H1 (cell line): ENCODE measurements around the gene PSD2. TPM values are rescaled to one million over a fixed set of nuclear protein-coding genes. Genes with fewer than 3 reads are reported as not detected.

Experiments used
- CTCF ChIA-PET: fragments of 300-600 bp; sonication (Branson Sonifier 250); formaldehyde crosslinking; loops from one replicate; lab custom pipeline; 2021; ENCODE audit not compliant: partially characterized antibody; lab: Charles Lee
- POLR2A ChIA-PET: fragments of 300-600 bp; sonication (Branson Sonifier 250); formaldehyde crosslinking; loops from one replicate; lab custom pipeline; 2021; ENCODE audit warnings: inconsistent platforms; ENCODE audit not compliant: partially characterized antibody; lab: Charles Lee
- DNase-seq, 2 experiments: peaks; one replicate each; pipeline versions ENCODE4 v3.0.0 to v3.0.0-alpha.2; 2010 to 2022; ENCODE audit warnings: low spot score in 2 of 2, low read depth in 1 of 2, mixed read lengths in 1 of 2
- FAIRE-seq: peaks from 2 replicates; lab custom pipeline; 2011; peaks lifted over from hg19 to GRCh38; lab: Jason Lieb, UNC
- H2AFZ ChIP-seq: 2 replicates; pipeline ENCODE4 v1.8.1; 2012; ENCODE audit warnings: low read length, inconsistent platforms
- H2AK5ac ChIP-seq: 2 replicates; pipeline ENCODE4 v1.6.1; 2013; ENCODE audit warnings: low read depth, low read length
- H2BK120ac ChIP-seq: replicated peaks from 2 replicates; pipeline ENCODE3; 2013; ENCODE audit warnings: low read depth, low read length, inconsistent platforms
- H2BK12ac ChIP-seq: 2 replicates; pipeline ENCODE4 v1.6.1; 2013; ENCODE audit warnings: low read depth, low read length
- H2BK15ac ChIP-seq: 2 replicates; pipeline ENCODE4 v1.6.1; 2013; ENCODE audit warnings: low read length
- H2BK20ac ChIP-seq: 2 replicates; pipeline ENCODE4 v1.6.1; 2013; ENCODE audit warnings: low read length
- H2BK5ac ChIP-seq: 2 replicates; pipeline ENCODE4 v1.6.1; 2013; ENCODE audit warnings: low read depth, low read length
- H3K14ac ChIP-seq: 2 replicates; pipeline ENCODE4 v1.6.1; 2013; ENCODE audit warnings: inconsistent platforms; ENCODE audit not compliant: insufficient read length
- H3K18ac ChIP-seq: 2 replicates; pipeline ENCODE4 v1.6.1; 2013; ENCODE audit warnings: low read length; ENCODE audit errors: extremely low read depth
- H3K23ac ChIP-seq: 2 replicates; pipeline ENCODE4 v1.6.1; 2013; ENCODE audit warnings: inconsistent platforms; ENCODE audit not compliant: insufficient read length
- H3K23me2 ChIP-seq: 2 replicates; pipeline ENCODE4 v1.6.1; 2013; ENCODE audit warnings: low read depth, low read length
- H3K27ac ChIP-seq: 2 replicates; pipeline ENCODE4 v1.6.1; 2011; ENCODE audit warnings: low read depth, low read length, inconsistent platforms
- H3K27me3 ChIP-seq, 4 experiments: replicated peaks in 1 of 4; 1 replicate in 1 of 4; 2 replicates in 3 of 4; pipeline versions ENCODE4 v1.6.1 to v1.8.1; 2011 to 2013; ENCODE audit warnings: low read length in 3 of 4, mild to moderate bottlenecking in 3 of 4, inconsistent platforms in 2 of 4, mixed read lengths in 2 of 4, moderate library complexity in 1 of 4; ENCODE audit not compliant: control insufficient read depth in 3 of 4, insufficient read depth in 3 of 4; ENCODE audit errors: extremely low read depth in 1 of 4
- H3K36me3 ChIP-seq, 4 experiments: 2 replicates each; pipeline versions ENCODE4 v1.6.1 to v1.8.1; 2011 to 2013; ENCODE audit warnings: mild to moderate bottlenecking in 4 of 4, low read length in 3 of 4, moderate library complexity in 2 of 4, control low read depth in 1 of 4, inconsistent platforms in 1 of 4; ENCODE audit not compliant: insufficient read depth in 4 of 4, control insufficient read depth in 2 of 4
- H3K4ac ChIP-seq: replicated peaks from 2 replicates; pipeline ENCODE3; 2013; ENCODE audit warnings: low read length, low read depth, mixed read lengths, inconsistent platforms; ENCODE audit not compliant: insufficient read length
- H3K4me1 ChIP-seq, 4 experiments: replicated peaks in 1 of 4; 1 replicate in 1 of 4; 2 replicates in 3 of 4; pipeline versions ENCODE4 v1.6.1 to v1.8.1; 2011 to 2013; ENCODE audit warnings: low read length in 3 of 4, inconsistent platforms in 2 of 4, mixed read lengths in 1 of 4; ENCODE audit not compliant: insufficient read depth in 4 of 4, control insufficient read depth in 3 of 4
- H3K4me2 ChIP-seq, 2 experiments: 2 replicates each; pipeline versions ENCODE4 v1.6.1 to v1.8.1; 2011 to 2013; ENCODE audit warnings: low read depth in 2 of 2, low read length in 2 of 2, control low read depth in 1 of 2, inconsistent platforms in 1 of 2, mild to moderate bottlenecking in 1 of 2; ENCODE audit not compliant: insufficient read depth in 1 of 2
- H3K4me3 ChIP-seq, 4 experiments: fragments of 200-600, 300-600 bp in 1 of 4; sonication (generic), shearing (Covaris generic), sonication (Bioruptor Twin) in 1 of 4; 2 replicates each; pipeline versions ENCODE4 v1.5.1 to v1.8.1; 2011 to 2016; ENCODE audit warnings: low read length in 4 of 4, low read depth in 3 of 4, control low read depth in 2 of 4, inconsistent platforms in 2 of 4, mild to moderate bottlenecking in 2 of 4, mixed read lengths in 1 of 4, moderate library complexity in 1 of 4; ENCODE audit not compliant: insufficient read depth in 2 of 4; ENCODE audit errors: extremely low read depth in 1 of 4
- H3K56ac ChIP-seq: replicated peaks from 2 replicates; pipeline ENCODE3; 2013; ENCODE audit warnings: low read depth, mild to moderate bottlenecking, mixed read lengths, low read length, inconsistent platforms; ENCODE audit not compliant: insufficient read length
- H3K79me1 ChIP-seq: 2 replicates; pipeline ENCODE4 v1.6.1; 2013; ENCODE audit warnings: low read depth, low read length, control low read depth
- H3K79me2 ChIP-seq, 2 experiments: 2 replicates each; pipeline versions ENCODE4 v1.6.1 to v1.8.1; 2012 to 2013; ENCODE audit warnings: low read length in 2 of 2, mild to moderate bottlenecking in 2 of 2, inconsistent platforms in 1 of 2; ENCODE audit not compliant: insufficient read depth in 2 of 2, control insufficient read depth in 1 of 2
- H3K9ac ChIP-seq, 4 experiments: replicated peaks in 1 of 4; 1 replicate in 1 of 4; 2 replicates in 3 of 4; pipeline versions ENCODE4 v1.6.1 to v1.8.1; 2011 to 2013; ENCODE audit warnings: low read depth in 3 of 4, low read length in 3 of 4, control low read depth in 2 of 4, mild to moderate bottlenecking in 2 of 4, moderate library complexity in 2 of 4, inconsistent platforms in 1 of 4; ENCODE audit errors: extremely low read depth in 1 of 4
- H3K9me3 ChIP-seq, 2 experiments: 2 replicates each; pipeline versions ENCODE4 v1.6.1 to v1.8.1; 2012 to 2013; ENCODE audit warnings: mild to moderate bottlenecking in 2 of 2, moderate library complexity in 2 of 2, control low read depth in 1 of 2, inconsistent platforms in 1 of 2, low read depth in 1 of 2, low read length in 1 of 2, mixed read lengths in 1 of 2; ENCODE audit not compliant: insufficient read depth in 2 of 2
- H4K20me1 ChIP-seq, 2 experiments: replicated peaks in 1 of 2; 2 replicates each; pipeline versions ENCODE3 to v1.8.1; 2011 to 2013; ENCODE audit warnings: inconsistent platforms in 2 of 2, low read length in 2 of 2, mild to moderate bottlenecking in 1 of 2; ENCODE audit not compliant: insufficient read depth in 2 of 2, control insufficient read depth in 1 of 2
- H4K5ac ChIP-seq: 2 replicates; pipeline ENCODE4 v1.6.1; 2013; ENCODE audit warnings: low read length, low read depth, mixed read lengths, inconsistent platforms; ENCODE audit not compliant: insufficient read length
- H4K8ac ChIP-seq: 2 replicates; pipeline ENCODE4 v1.8.0; 2013; ENCODE audit warnings: mild to moderate bottlenecking, moderate library complexity, low read length, inconsistent platforms; ENCODE audit not compliant: insufficient read depth; ENCODE audit errors: extremely low read depth
- H4K91ac ChIP-seq: replicated peaks from 2 replicates; pipeline ENCODE3; 2013; ENCODE audit warnings: low read length, mixed read lengths, inconsistent platforms; ENCODE audit not compliant: insufficient read length
- BACH1 ChIP-seq: IDR thresholded peaks from 2 replicates; pipeline ENCODE4 v1.6.1; 2012; ENCODE audit warnings: low read length, improper control_type of control experiment
- EZH2 ChIP-seq: fragments of 200-600 bp; sonication (generic); IDR thresholded peaks from 2 replicates; pipeline ENCODE4 v1.7.1; 2012; ENCODE audit warnings: low read depth, mild to moderate bottlenecking, moderate library complexity, low read length, inconsistent platforms; ENCODE audit not compliant: severe bottlenecking
- MAX ChIP-seq: IDR thresholded peaks from 2 replicates; pipeline ENCODE4 v1.6.1; 2012; ENCODE audit warnings: inconsistent platforms
- RXRA ChIP-seq: IDR thresholded peaks from 2 replicates; pipeline ENCODE4 v1.6.1; 2011; ENCODE audit warnings: low read depth, mild to moderate bottlenecking, low read length, moderate library complexity; ENCODE audit not compliant: insufficient read depth
- SIRT6 ChIP-seq: IDR thresholded peaks from one replicate; pipeline ENCODE4 v1.7.1; 2012; ENCODE audit warnings: low read length, inconsistent platforms
- WGBS, 2 experiments: shearing (Covaris generic) in 1 of 2; methylation state at CpG; one replicate each; pipeline versions ENCODE4 v1.1.6 to v1.1.7; 2013 to 2015; ENCODE audit warnings: low lambda C conversion rate in 2 of 2, mixed read lengths in 2 of 2, inconsistent platforms in 1 of 2, low coverage in 1 of 2, missing lambda C conversion rate in 1 of 2; ENCODE audit not compliant: insufficient replicate concordance in 2 of 2, insufficient coverage in 1 of 2, insufficient read length in 1 of 2; ENCODE audit errors: extremely low coverage in 1 of 2, missing lambda C conversion rate in 1 of 2; 5-methylcytosine and 5-hydroxymethylcytosine counted together
- long read RNA-seq, 2 experiments: library from RNA in 1 of 2; library from capped mRNA in 1 of 2; stranded (forward); transcript quantifications; one replicate each; pipeline ENCODE4 v2.0.0, GENCODE V29; 2021; ENCODE audit warnings: inconsistent platforms in 1 of 2
- polyA minus RNA-seq, 3 experiments: library from RNA; depleted of rRNA, polyadenylated mRNA; stranded (reverse); fragments of >200 nt; gene quantifications; 1 replicate in 2 of 3; 2 replicates in 1 of 3; pipeline ENCODE4 v1.2.3, GENCODE V29; 2011
- polyA plus RNA-seq, 7 experiments: library from polyadenylated mRNA; depleted of rRNA in 3 of 7; stranded (reverse) in 5 of 7; unstranded in 2 of 7; fragments of >200 nt in 5 of 7; fragments of 200-250 nt in 2 of 7; gene quantifications; 1 replicate in 5 of 7; 2 replicates in 1 of 7; 4 replicates in 1 of 7; pipeline versions ENCODE4 v1.2.1 to v1.2.3, GENCODE V29; 2011 to 2013; ENCODE audit warnings: missing spikeins in 2 of 7, mixed read lengths in 2 of 7
- total RNA-seq: library from RNA; stranded (reverse); fragmentation: NEBNext Ultra II Directional; extraction: Animal tissue kit (Norgen Biotek cat#: 25700); gene quantifications from 2 replicates; pipeline ENCODE4 v1.2.1, GENCODE V29; 2021

The PSD2 gene
- total RNA-seq (0.06 and 0.13 TPM in 2 replicates), polyA plus RNA-seq (2011; rRNA removed) (0.14 and 0.25 TPM in 2 replicates), polyA minus RNA-seq (2011; rRNA and poly(A)+ RNA removed) (0.17 TPM in 1 of 2 replicates, not detected in the other)
- 0.23 TPM for polyA plus RNA-seq (2011; cell fraction: cytosol; rRNA removed)
- 0.48 TPM for polyA plus RNA-seq (2011; cell fraction: nucleus; rRNA removed)
- polyA plus RNA-seq (2012, experiment 1 of 2), result 0.09 to 0.24 TPM (median 0.15 TPM) in 4 replicates
- polyA plus RNA-seq (2012, experiment 2 of 2), result 0.14 TPM
- polyA plus RNA-seq (2013, experiment 1 of 2), result 0.06 TPM
- polyA plus RNA-seq (2013, experiment 2 of 2), result 0.09 TPM
- polyA minus RNA-seq (2011; cell fraction: cytosol; rRNA and poly(A)+ RNA removed), result not detected
- polyA minus RNA-seq (2011; cell fraction: nucleus; rRNA and poly(A)+ RNA removed), result 0.20 TPM
- long read RNA-seq, experiment 1, result 0 reads
- long read RNA-seq, experiment 2, result 0 reads

- no peak within 1 kb of the TSS for H2AFZ ChIP-seq
- WGBS, 2 experiments, result 4% methylated on average over 23 of the region's 83 CpGs; no CpG with 5 or more reads in 1 of the 2 experiments
- no peak within 1 kb of the TSS for H2AK5ac ChIP-seq
- no peak within 1 kb of the TSS; the same call in 1 of the 2 replicates for H2BK5ac ChIP-seq
- FAIRE-seq (no peak), DNase-seq (peak in 1 of 2 experiments; percentile 73)
- no peak within 1 kb of the TSS for H2BK120ac ChIP-seq
- no peaks in the 10 kb centered on the region for H3K79me2 ChIP-seq
- no peak within 1 kb of the TSS for H3K56ac ChIP-seq
- H3K9me3 ChIP-seq, result no peaks in the 10 kb centered on the region
- H3K27ac ChIP-seq, result no peak within 1 kb of the TSS
- peak within 1 kb of the TSS; percentile 81 to 83 for H3K4me2 ChIP-seq
- H3K4ac ChIP-seq, result no peak within 1 kb of the TSS
- H3K23ac ChIP-seq, result no peak within 1 kb of the TSS
- H4K8ac ChIP-seq, result no peak within 1 kb of the TSS; the same call in 1 of the 2 replicates
- H3K23me2 ChIP-seq, result peaks cover 7% of the 10 kb centered on the region; the same call in 1 of the 2 replicates
- H3K79me1 ChIP-seq, result no peaks in the 10 kb centered on the region
- H2BK12ac ChIP-seq, result no peak within 1 kb of the TSS
- H3K27me3 ChIP-seq, result peaks cover 41 to 74% (median 61%) of the 10 kb centered on the region in 4 experiments
- peaks cover 2 to 7% (median 2%) of the 10 kb centered on the region in 4 experiments; a peak in 3 of 7 replicates for H3K4me1 ChIP-seq
- no peak within 1 kb of the TSS for H2BK20ac ChIP-seq
- H3K14ac ChIP-seq, result no peak within 1 kb of the TSS
- no peak within 1 kb of the TSS for H4K91ac ChIP-seq
- peak within 1 kb of the TSS; percentile 35 to 81 (median 50) for H3K4me3 ChIP-seq
- POLR2A ChIA-PET, result interaction anchor here (1.2 to 1.5 kb wide), 2 partner anchors 9 to 27 kb away, joined by 3 to 7 read pairs; no protein-coding TSS in a partner anchor
- H4K20me1 ChIP-seq, result no peaks in the 10 kb centered on the region
- H3K9ac ChIP-seq, result no peak within 1 kb of the TSS
- CTCF ChIA-PET, result interaction anchor here (0.8 to 5.6 kb wide), 9 partner anchors 7 to 173 kb away, joined by 3 to 49 read pairs (median 5); no protein-coding TSS in a partner anchor
- no peaks in the 10 kb centered on the region for H3K36me3 ChIP-seq
- no peak within 1 kb of the TSS for H4K5ac ChIP-seq
- no peak within 1 kb of the TSS; the same call in 1 of the 2 replicates for H3K18ac ChIP-seq
- H2BK15ac ChIP-seq, result 0 out of 2 replicates have a peak within 1 kb of the TSS, but pooled peaks have one; percentile 92
- TF ChIP-seq RXRA, result no peak
- TF ChIP-seq BACH1, result no peak
- TF ChIP-seq SIRT6, result no peak
- peak; percentile 52 for TF ChIP-seq EZH2
- TF ChIP-seq MAX, result peak; percentile 33; the same call in 1 of the 2 replicates
Observed at GRCh38 chr5:139795074-139796001, at the start of gene PSD2. Gene PSD2, plus strand, starts transcription at chr5:139795808. Its CDS starts 13,633 bp downstream, at chr5:139809441.
